ENCODE results near the gene KCNJ6. TPM values are rescaled to one million over a fixed set of nuclear protein-coding genes. Genes with fewer than 3 reads are reported as not detected.

KCNJ6 gene, protein sequence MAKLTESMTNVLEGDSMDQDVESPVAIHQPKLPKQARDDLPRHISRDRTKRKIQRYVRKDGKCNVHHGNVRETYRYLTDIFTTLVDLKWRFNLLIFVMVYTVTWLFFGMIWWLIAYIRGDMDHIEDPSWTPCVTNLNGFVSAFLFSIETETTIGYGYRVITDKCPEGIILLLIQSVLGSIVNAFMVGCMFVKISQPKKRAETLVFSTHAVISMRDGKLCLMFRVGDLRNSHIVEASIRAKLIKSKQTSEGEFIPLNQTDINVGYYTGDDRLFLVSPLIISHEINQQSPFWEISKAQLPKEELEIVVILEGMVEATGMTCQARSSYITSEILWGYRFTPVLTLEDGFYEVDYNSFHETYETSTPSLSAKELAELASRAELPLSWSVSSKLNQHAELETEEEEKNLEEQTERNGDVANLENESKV
- not detected for polyA plus RNA-seq

GRCh38 chr21:37916310-37917051, at the start of gene KCNJ6:
TSS of gene KCNJ6 (minus strand) at chr21:37916457. CDS start at chr21:37840682, 75,775 bp downstream.
- H3K4me1 Mint-ChIP-seq = no peaks in the 10 kb centered on the region
- no peak within 1 kb of the TSS for H3K27ac Mint-ChIP-seq
- DNase-seq = no peak
- peak within 1 kb of the TSS in 1 of 5 donors; percentile 28 for H3K4me3 Mint-ChIP-seq
- no peaks in the 10 kb centered on the region for H3K36me3 Mint-ChIP-seq
- H3K9me3 Mint-ChIP-seq = peaks cover 0 to 2% (median 0%) of the 10 kb centered on the region in 6 donors
- H3K27me3 Mint-ChIP-seq (ENCODE audit: low read depth in 3 of 3) = peaks cover 9 to 24% (median 15%) of the 10 kb centered on the region in 3 donors

DNA sequence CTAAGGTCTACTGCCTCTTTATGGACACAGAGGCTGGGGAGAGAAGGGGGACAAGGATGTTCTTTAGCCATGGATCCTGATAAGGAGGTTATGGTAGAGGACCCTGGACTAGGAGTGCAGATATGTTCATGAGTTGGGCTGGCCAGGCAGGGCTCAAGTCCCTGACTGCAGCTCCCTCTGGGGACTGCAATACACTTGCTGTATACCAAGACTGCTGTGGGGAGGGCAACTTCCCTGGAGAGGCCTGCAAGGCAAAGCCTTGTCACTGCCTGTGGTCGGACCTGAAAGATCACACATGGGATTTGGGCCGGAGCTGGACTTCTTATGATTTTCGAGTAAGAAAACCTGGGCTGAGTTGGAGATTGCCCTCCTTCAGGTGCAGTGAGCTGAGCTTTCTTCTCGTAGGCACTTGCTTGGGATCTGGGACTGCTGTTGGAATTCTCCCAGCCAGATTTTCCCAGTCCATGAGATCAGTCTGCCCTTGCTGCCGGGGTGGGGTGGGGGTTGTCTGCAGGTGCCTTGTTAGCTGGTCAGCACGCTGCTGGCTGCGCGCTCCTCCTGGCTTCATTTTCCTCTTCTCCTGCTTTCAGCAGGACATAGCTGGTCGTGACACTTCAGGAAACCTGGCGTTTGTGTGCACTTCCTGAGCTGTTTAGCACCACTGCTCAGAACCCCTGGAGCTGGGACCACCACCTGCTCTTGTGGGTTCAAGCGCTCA, 49.0 kb upstream of the KCNJ6 start:
- Mint-ChIP-seq H3K4me1 (no peaks in the 10 kb centered on the region), H3K27ac (no peak overlapping the region), H3K36me3 (no peaks in the 10 kb centered on the region), H3K9me3 (no peaks in the 10 kb centered on the region), H3K27me3 (ENCODE audit: low read depth in 3 of 3) (peaks cover 0 to 7% (median 3%) of the 10 kb centered on the region in 3 donors), H3K4me3 (no peak overlapping the region)
- DNase-seq = no peak

GRCh38 chr21:37958537-37958936, 42.3 kb upstream of the KCNJ6 start:
- Mint-ChIP-seq H3K27me3 (ENCODE audit: low read depth in 3 of 3) (peaks cover 1 to 4% (median 3%) of the 10 kb centered on the region in 3 donors), H3K4me1 (no peaks in the 10 kb centered on the region), H3K9me3 (no peaks in the 10 kb centered on the region), H3K36me3 (no peaks in the 10 kb centered on the region), H3K4me3 (no peak overlapping the region), H3K27ac (no peak overlapping the region)
- DNase-seq = no peak

GRCh38 chr21:37956772-37957171, 40.5 kb upstream of the KCNJ6 start:
- no peak for DNase-seq
- H3K36me3 Mint-ChIP-seq = no peaks in the 10 kb centered on the region
- H3K9me3 Mint-ChIP-seq = no peaks in the 10 kb centered on the region
- H3K27ac Mint-ChIP-seq = no peak overlapping the region
- no peaks in the 10 kb centered on the region for H3K4me1 Mint-ChIP-seq
- H3K27me3 Mint-ChIP-seq (ENCODE audit: low read depth in 3 of 3) = peaks cover 0 to 4% (median 3%) of the 10 kb centered on the region in 3 donors
- no peak overlapping the region for H3K4me3 Mint-ChIP-seq

DNA sequence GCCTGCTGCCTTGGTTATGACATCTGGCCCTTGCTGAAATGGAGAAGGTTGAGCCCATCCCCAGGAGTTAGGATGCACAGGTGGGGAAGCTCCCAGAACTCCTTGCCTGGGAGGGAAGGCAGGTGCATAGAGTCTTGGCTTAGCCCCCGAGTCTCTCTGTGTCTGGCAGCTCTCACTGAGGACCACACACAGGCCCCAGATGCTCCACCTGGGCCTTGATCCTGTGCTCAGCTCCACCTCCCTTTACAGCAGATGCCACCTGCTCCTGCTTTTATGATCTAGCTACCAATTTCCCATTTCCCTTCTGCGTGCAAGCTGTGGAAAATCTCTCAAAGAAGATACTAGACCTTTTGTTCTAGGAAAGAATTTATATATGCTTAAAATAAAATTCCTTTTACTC, 28.8 kb upstream of the KCNJ6 start:
- H3K9me3 Mint-ChIP-seq = peaks cover 0 to 6% (median 0%) of the 10 kb centered on the region in 6 donors
- DNase-seq = no peak
- H3K4me3 Mint-ChIP-seq = no peak overlapping the region
- H3K4me1 Mint-ChIP-seq = no peaks in the 10 kb centered on the region
- H3K36me3 Mint-ChIP-seq = no peaks in the 10 kb centered on the region
- H3K27ac Mint-ChIP-seq = no peak overlapping the region
- H3K27me3 Mint-ChIP-seq (ENCODE audit: low read depth in 3 of 3) = peaks cover 0 to 4% (median 0%) of the 10 kb centered on the region in 3 donors

- H3K4me1 Mint-ChIP-seq = no peaks in the 10 kb centered on the region
- no peak overlapping the region for H3K4me3 Mint-ChIP-seq
- H3K36me3 Mint-ChIP-seq = peaks cover 0 to 3% (median 0%) of the 10 kb centered on the region in 3 donors
- peaks cover 0 to 4% (median 0%) of the 10 kb centered on the region in 3 donors for H3K27me3 Mint-ChIP-seq (ENCODE audit: low read depth in 3 of 3)
- H3K9me3 Mint-ChIP-seq = peaks cover 0 to 9% (median 1%) of the 10 kb centered on the region in 6 donors
- no peak overlapping the region for H3K27ac Mint-ChIP-seq
- DNase-seq = no peak
These were observed 28.2 kb upstream of the KCNJ6 start for GRCh38 chr21:37944496-37944895.

GRCh38 chr21:37940691-37941090, 24.4 kb upstream of the KCNJ6 start:
- H3K9me3 Mint-ChIP-seq = peaks cover 0 to 10% (median 1%) of the 10 kb centered on the region in 6 donors
- H3K27ac Mint-ChIP-seq = no peak overlapping the region
- no peaks in the 10 kb centered on the region for H3K4me1 Mint-ChIP-seq
- no peak for DNase-seq
- peaks cover 0 to 3% (median 0%) of the 10 kb centered on the region in 3 donors for H3K36me3 Mint-ChIP-seq
- H3K4me3 Mint-ChIP-seq = no peak overlapping the region
- H3K27me3 Mint-ChIP-seq (ENCODE audit: low read depth in 3 of 3) = peaks cover 0 to 4% (median 2%) of the 10 kb centered on the region in 3 donors

DNA sequence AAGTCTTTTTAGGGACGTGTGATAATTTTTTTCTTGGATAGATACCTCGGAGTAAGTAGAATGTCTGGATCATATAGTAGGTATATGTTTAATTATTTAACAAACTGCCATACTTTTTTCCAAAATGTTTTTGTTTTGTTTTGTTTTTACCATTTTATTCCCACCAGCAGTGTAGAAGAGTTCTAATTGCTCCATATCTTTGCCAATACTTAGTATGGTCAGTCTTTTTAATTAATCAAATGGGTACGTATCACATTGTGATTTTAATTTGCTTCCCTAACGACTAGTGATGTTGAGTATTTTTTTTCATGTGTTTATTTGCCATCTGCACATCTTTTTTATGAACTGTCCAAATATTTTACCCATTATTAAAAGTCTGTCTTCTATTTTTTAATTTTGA, 23.6 kb upstream of the KCNJ6 start:
- no peak for DNase-seq
- Mint-ChIP-seq H3K9me3 (peaks cover 0 to 10% (median 1%) of the 10 kb centered on the region in 6 donors), H3K4me3 (no peak overlapping the region), H3K27ac (no peak overlapping the region), H3K36me3 (peaks cover 0 to 3% (median 0%) of the 10 kb centered on the region in 3 donors), H3K27me3 (ENCODE audit: low read depth in 3 of 3) (peaks cover 0 to 4% (median 3%) of the 10 kb centered on the region in 3 donors), H3K4me1 (no peaks in the 10 kb centered on the region)

DNA sequence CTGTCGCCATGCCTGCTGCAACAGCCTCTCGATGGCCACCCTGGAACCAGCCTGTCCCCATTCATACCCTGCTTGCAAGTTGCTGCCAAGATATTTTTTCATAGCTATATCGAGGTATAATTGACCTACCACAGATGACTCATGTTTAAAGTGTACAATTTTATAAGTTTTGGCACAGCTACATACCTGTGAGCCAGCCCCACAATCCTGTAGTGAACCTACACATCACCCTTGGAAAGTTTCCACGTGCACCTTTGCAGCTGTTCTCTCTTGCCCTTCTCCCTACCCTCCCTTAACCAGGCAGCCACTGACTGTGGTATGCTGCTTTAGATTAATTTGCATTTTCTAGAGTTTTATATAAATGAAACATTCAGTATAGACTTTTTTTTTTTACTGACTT, 23.0 kb upstream of the KCNJ6 start:
- Mint-ChIP-seq H3K9me3 (peaks cover 0 to 10% (median 1%) of the 10 kb centered on the region in 6 donors), H3K36me3 (peaks cover 0 to 3% (median 0%) of the 10 kb centered on the region in 3 donors), H3K27ac (no peak overlapping the region), H3K4me1 (no peaks in the 10 kb centered on the region), H3K4me3 (no peak overlapping the region), H3K27me3 (ENCODE audit: low read depth in 3 of 3) (peaks cover 0 to 5% (median 4%) of the 10 kb centered on the region in 3 donors)
- DNase-seq = no peak

- Mint-ChIP-seq H3K27ac (no peak overlapping the region), H3K27me3 (ENCODE audit: low read depth in 3 of 3) (peaks cover 0 to 8% (median 0%) of the 10 kb centered on the region in 3 donors), H3K9me3 (peaks cover 1 to 19% (median 7%) of the 10 kb centered on the region in 6 donors)
These were observed 21.4 kb upstream of the KCNJ6 start for GRCh38 chr21:37937668-37938067.

DNA sequence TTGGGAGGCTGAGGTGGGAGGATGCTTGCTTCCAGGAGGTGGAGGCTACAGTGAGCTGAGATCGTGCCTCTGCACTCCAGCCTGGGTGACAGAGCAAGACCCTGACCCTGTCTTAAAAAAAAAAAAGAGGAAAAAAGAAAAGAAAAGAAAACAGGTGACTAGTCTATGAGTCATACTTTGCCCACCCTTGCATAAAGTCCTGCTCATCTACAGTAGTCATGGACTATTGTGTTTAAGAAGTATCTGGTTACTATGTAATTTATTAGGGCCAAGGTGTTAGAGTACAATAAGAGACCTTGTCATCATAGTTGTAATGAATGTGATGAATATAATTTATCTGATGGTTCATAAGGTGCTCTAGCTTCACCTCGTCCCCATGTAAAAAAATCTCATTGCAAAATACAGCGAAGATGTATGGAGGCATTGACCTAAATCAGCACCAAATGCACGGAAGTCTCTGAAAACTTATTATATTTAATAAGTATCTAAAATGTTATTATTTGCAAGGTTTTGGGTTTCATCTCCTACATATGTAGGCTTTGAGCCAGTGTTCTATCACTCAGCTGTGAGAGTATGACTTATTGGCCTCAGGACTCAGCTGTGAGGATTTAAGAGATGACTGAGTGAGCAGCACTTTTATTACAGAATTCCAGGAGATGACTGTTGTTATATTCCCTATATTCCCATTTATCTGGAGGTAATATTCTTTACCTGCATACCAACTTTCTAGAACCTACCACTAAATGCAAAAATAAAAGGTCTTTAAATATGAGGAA, 19.9 kb upstream of the KCNJ6 start:
- H3K9me3 Mint-ChIP-seq = peaks cover 1 to 19% (median 12%) of the 10 kb centered on the region in 6 donors

More at GRCh38 chr21:37937668-37938067, 21.4 kb upstream of the KCNJ6 start:
- Mint-ChIP-seq H3K4me3 (no peak overlapping the region), H3K36me3 (peaks cover 0 to 3% (median 0%) of the 10 kb centered on the region in 3 donors), H3K4me1 (no peaks in the 10 kb centered on the region)
- no peak for DNase-seq

GRCh38 chr21:37932936-37933335, 16.7 kb upstream of the KCNJ6 start:
- Mint-ChIP-seq H3K36me3 (no peaks in the 10 kb centered on the region), H3K27me3 (ENCODE audit: low read depth in 3 of 3) (peaks cover 0 to 8% (median 2%) of the 10 kb centered on the region in 3 donors), H3K27ac (no peak overlapping the region), H3K4me1 (no peaks in the 10 kb centered on the region), H3K4me3 (no peak overlapping the region), H3K9me3 (peaks cover 1 to 13% (median 10%) of the 10 kb centered on the region in 6 donors)
- DNase-seq = no peak

More for the DNA sequence above, 19.9 kb upstream of the KCNJ6 start:
- H3K4me1 Mint-ChIP-seq = no peaks in the 10 kb centered on the region
- peaks cover 0 to 8% (median 2%) of the 10 kb centered on the region in 3 donors for H3K27me3 Mint-ChIP-seq (ENCODE audit: low read depth in 3 of 3)
- DNase-seq = no peak
- peaks cover 0 to 3% (median 0%) of the 10 kb centered on the region in 3 donors for H3K36me3 Mint-ChIP-seq
- H3K27ac Mint-ChIP-seq = no peak overlapping the region
- H3K4me3 Mint-ChIP-seq = no peak overlapping the region

DNA sequence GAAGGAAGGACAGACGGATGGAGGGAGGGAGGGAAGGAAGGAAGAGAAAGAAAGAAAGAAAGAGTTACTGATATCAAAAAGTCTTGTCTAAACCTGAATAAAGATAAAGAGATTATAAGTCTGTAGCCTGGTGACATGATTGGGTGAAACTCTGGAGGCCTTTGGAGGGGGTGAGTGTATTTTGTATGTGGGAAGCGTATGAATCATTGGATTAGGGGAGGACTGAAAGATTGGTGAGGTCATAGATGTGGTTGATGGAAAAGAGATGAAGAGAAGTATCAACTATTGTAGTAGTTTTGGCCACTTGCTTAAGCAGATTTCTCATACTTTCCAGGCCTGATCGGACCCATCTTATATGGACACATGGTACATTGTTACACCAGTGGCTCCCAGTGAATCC, 11.5 kb upstream of the KCNJ6 start:
- peaks cover 0 to 12% (median 1%) of the 10 kb centered on the region in 6 donors for H3K9me3 Mint-ChIP-seq
- peaks cover 2 to 5% (median 4%) of the 10 kb centered on the region in 3 donors for H3K27me3 Mint-ChIP-seq (ENCODE audit: low read depth in 3 of 3)
- DNase-seq = no peak
- no peak overlapping the region for H3K27ac Mint-ChIP-seq
- H3K4me3 Mint-ChIP-seq = no peak overlapping the region
- H3K4me1 Mint-ChIP-seq = no peaks in the 10 kb centered on the region
- H3K36me3 Mint-ChIP-seq = no peaks in the 10 kb centered on the region
